Tibial nerve (tissue), 4 donors: ENCODE results near the gene NRXN3. TPM values are rescaled to one million over a fixed set of nuclear protein-coding genes. Genes with fewer than 3 reads are reported as not detected.

Source experiments
- DNase-seq, 2 donors: peaks; one replicate each; pipeline ENCODE4 v3.0.0-alpha.2; 2019; ENCODE audit warnings: low spot score in 2 of 2
- H3K27ac ChIP-seq, 4 donors: fragments of 200-600 bp; sonication (generic) in 3 of 4; one replicate each; pipeline ENCODE4 v1.5.1; 2017 to 2019; ENCODE audit warnings: mild to moderate bottlenecking in 1 of 4
- H3K27me3 ChIP-seq, 2 donors: fragments of 200-600 bp; sonication (generic) in 1 of 2; one replicate each; pipeline versions ENCODE4 v1.5.1 to v1.6.0; 2017 to 2019
- H3K36me3 ChIP-seq, 3 donors: fragments of 200-600 bp; sonication (generic); one replicate each; pipeline ENCODE4 v1.5.1; 2018 to 2019
- H3K4me1 ChIP-seq, 4 donors: fragments of 200-600 bp; sonication (generic) in 3 of 4; one replicate each; pipeline ENCODE4 v1.5.1; 2017 to 2019
- H3K4me3 ChIP-seq, 4 donors: fragments of 200-600 bp; sonication (generic) in 3 of 4; one replicate each; pipeline ENCODE4 v1.5.1; 2017 to 2019; ENCODE audit warnings: mild to moderate bottlenecking in 1 of 4, moderate library complexity in 1 of 4
- H3K9me3 ChIP-seq, 4 donors: fragments of 200-600 bp; sonication (generic) in 3 of 4; one replicate each; pipeline ENCODE4 v1.5.1; 2017 to 2019
- EP300 ChIP-seq, 2 donors: sonication (generic); formaldehyde crosslinking; IDR thresholded peaks; one replicate each; pipeline ENCODE4 v1.6.1; 2017; ENCODE audit warnings: antibody characterized with exemption in 2 of 2, mild to moderate bottlenecking in 1 of 2
- POLR2A ChIP-seq, 2 donors: fragments of 450-650 bp; IDR thresholded peaks; one replicate each; pipeline ENCODE4 v1.6.1; 2017; ENCODE audit warnings: antibody characterized with exemption in 2 of 2, mild to moderate bottlenecking in 2 of 2, moderate library complexity in 2 of 2
- WGBS, 2 donors: methylation state at CpG; one replicate each; pipeline ENCODE4 v1.1.5; 2018; 5-methylcytosine and 5-hydroxymethylcytosine counted together
- total RNA-seq, 4 donors: library from RNA; depleted of rRNA; stranded (reverse); fragments of >200 nt; gene quantifications; one replicate each; pipeline ENCODE4 v1.1.0, GENCODE V29; 2016
- TF ChIP-seq, protein P1 (sequence below), 5 experiments: fragments of 200-600 bp in 3 of 5; fragments of 450-650 bp in 2 of 5; sonication (generic) in 3 of 5; IDR thresholded peaks; one replicate each; pipeline ENCODE4 v1.5.1; 2016 to 2019; ENCODE audit warnings: antibody characterized with exemption in 5 of 5, mild to moderate bottlenecking in 3 of 5, moderate library complexity in 2 of 5

Gene NRXN3
- total RNA-seq, 4 donors from 2014 or later = 16.7 to 52.2 (median 19.7) TPM

DNA sequence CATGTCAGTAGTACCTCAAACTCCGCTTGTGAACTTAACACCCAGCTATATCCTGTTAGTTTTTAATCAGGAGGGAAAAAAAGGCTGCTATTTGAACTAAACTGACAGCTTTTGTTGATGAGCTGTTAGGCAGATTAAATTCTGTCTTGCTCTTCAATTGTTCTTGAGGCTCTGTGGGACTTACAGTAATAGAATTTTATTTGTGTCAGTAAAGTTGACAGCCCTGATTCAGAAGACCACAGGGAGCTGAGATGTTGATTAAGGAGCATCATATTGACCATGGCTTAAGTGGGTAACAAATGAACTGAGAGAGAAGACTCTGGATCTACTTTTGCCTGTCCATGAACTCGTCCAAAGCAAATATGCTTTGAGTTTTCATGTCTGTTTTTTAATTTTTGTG is 1418.2 kb downstream of the NRXN3 start:
- H3K4me3 ChIP-seq = no peak overlapping the region

DNA sequence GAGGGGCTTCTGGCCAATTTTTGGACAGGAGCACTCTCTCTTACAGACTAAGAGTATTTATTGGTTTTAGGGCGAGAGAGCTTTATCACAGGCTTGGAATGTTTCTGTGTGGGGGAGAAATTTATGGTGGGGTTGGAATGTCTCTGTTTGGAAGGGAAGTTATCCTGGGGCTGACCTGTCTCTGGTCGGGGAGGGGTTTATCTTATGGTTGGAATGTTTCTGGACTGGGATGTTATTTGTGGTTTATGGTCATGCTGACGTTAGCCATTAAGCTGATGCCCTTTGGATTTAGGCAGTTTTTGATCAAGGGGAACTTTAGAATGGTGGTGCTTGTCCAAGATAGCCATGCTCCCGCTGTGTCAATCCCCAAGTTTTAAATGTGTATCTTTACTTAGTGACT is 1426.4 kb downstream of the NRXN3 start:
- H3K4me1 ChIP-seq = peaks cover 0 to 7% (median 0%) of the 10 kb centered on the region in 4 donors
- no peaks in the 10 kb centered on the region for H3K27me3 ChIP-seq
- 72 to 78% methylated on average over 4 of the region's 4 CpGs for WGBS, 2 donors
- H3K9me3 ChIP-seq = no peaks in the 10 kb centered on the region
- TF ChIP-seq EP300 (IDR thresholded peaks at IDR 0.05) = no peak
- TF ChIP-seq, protein P1, sequence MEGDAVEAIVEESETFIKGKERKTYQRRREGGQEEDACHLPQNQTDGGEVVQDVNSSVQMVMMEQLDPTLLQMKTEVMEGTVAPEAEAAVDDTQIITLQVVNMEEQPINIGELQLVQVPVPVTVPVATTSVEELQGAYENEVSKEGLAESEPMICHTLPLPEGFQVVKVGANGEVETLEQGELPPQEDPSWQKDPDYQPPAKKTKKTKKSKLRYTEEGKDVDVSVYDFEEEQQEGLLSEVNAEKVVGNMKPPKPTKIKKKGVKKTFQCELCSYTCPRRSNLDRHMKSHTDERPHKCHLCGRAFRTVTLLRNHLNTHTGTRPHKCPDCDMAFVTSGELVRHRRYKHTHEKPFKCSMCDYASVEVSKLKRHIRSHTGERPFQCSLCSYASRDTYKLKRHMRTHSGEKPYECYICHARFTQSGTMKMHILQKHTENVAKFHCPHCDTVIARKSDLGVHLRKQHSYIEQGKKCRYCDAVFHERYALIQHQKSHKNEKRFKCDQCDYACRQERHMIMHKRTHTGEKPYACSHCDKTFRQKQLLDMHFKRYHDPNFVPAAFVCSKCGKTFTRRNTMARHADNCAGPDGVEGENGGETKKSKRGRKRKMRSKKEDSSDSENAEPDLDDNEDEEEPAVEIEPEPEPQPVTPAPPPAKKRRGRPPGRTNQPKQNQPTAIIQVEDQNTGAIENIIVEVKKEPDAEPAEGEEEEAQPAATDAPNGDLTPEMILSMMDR (IDR thresholded peaks at IDR 0.05) = no peak
- TF ChIP-seq POLR2A (IDR thresholded peaks at IDR 0.05) = no peak
- H3K4me3 ChIP-seq = no peak overlapping the region
- H3K36me3 ChIP-seq = no peaks in the 10 kb centered on the region
- no peak for DNase-seq
- H3K27ac ChIP-seq = no peak overlapping the region

More for the DNA sequence above, 1418.2 kb downstream of the NRXN3 start:
- no peak for TF ChIP-seq EP300 (IDR thresholded peaks at IDR 0.05)
- TF ChIP-seq POLR2A (IDR thresholded peaks at IDR 0.05) = no peak
- TF ChIP-seq, protein P1 (IDR thresholded peaks at IDR 0.05) = no peak
- Histone ChIP-seq H3K9me3 (no peaks in the 10 kb centered on the region), H3K27ac (peak overlapping the region in 1 of 4 donors; percentile 14), H3K36me3 (no peaks in the 10 kb centered on the region), H3K27me3 (no peaks in the 10 kb centered on the region), H3K4me1 (peaks cover 0 to 18% (median 0%) of the 10 kb centered on the region in 4 donors)
- WGBS, 2 donors = 76 to 86% methylated on average over 2 of the region's 2 CpGs
- DNase-seq = no peak

DNA sequence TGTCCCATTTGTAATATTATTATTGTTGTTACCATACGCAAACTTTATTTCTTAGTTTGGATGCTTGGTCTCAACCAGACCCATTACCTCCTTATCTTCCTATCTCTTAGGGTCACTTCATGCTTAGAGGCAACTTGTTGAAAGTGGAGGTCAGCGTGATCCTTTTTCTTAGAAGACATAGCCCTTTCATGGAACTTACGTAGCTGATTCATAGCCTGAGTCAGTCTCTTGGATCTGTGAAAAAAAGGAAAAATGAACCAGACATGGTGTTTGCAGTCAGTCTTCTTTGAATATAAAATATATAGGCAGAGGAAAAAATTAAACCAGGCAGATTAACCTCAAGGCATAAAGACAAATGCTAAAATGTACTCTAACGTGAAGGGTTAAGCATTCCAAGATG is 1427.4 kb downstream of the NRXN3 start:
- WGBS, 2 donors = 86 to 93% methylated on average over 4 of the region's 4 CpGs
- TF ChIP-seq, protein P1 (IDR thresholded peaks at IDR 0.05) = no peak
- TF ChIP-seq EP300 (IDR thresholded peaks at IDR 0.05) = no peak
- no peak for TF ChIP-seq POLR2A (IDR thresholded peaks at IDR 0.05)
- no peak for DNase-seq

DNA sequence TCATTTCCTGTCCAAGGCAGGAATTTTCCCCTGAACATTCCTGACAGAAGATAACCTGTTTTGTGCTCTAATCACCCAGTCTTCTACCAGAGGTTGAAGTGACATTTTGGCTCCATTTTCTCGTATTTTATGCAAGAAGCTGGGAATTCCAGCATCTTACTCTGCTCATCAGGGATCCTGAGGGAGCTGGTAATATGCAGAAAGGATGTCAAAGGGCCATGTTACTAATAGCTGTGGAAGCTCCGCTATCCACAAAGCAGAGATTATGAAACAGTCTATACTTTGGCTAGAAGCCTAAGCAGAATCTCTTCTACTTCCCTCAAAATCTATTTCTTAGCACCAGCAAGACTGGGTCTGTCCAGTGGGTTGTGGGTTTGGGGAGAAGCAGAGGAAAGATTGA is 1428.2 kb downstream of the NRXN3 start:
- no peak for TF ChIP-seq POLR2A (IDR thresholded peaks at IDR 0.05)
- TF ChIP-seq EP300 (IDR thresholded peaks at IDR 0.05) = no peak
- TF ChIP-seq, protein P1 (IDR thresholded peaks at IDR 0.05) = no peak
- DNase-seq = no peak
- Histone ChIP-seq H3K27me3 (no peaks in the 10 kb centered on the region), H3K9me3 (no peaks in the 10 kb centered on the region), H3K36me3 (no peaks in the 10 kb centered on the region), H3K4me1 (peaks cover 0 to 7% (median 0%) of the 10 kb centered on the region in 4 donors), H3K27ac (no peak overlapping the region), H3K4me3 (no peak overlapping the region)
- 23 to 48% methylated on average over 2 of the region's 2 CpGs for WGBS, 2 donors

More for the DNA sequence above, 1427.4 kb downstream of the NRXN3 start:
- Histone ChIP-seq H3K36me3 (no peaks in the 10 kb centered on the region), H3K27me3 (no peaks in the 10 kb centered on the region), H3K27ac (no peak overlapping the region), H3K9me3 (no peaks in the 10 kb centered on the region), H3K4me1 (peaks cover 0 to 7% (median 0%) of the 10 kb centered on the region in 4 donors), H3K4me3 (no peak overlapping the region)

DNA sequence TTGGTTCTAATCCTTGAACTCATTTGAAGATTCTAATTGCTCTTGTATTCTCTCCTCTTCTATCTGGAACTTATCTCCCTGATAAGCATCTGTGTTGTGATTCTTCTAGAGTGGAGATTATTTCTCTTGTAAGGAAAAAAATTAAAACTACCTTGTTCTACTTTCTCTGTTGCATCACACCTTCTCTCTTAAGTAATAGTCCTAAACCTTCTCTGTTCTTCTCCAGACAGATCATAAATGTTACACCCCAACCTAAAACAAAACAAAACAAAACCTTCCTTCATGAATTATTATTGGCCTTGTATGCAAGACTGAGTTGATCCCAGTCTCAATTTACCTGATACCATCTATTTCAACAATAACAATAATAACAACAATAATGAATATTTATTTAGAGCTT is 1429.1 kb downstream of the NRXN3 start:
- Histone ChIP-seq H3K36me3 (no peaks in the 10 kb centered on the region), H3K27ac (no peak overlapping the region), H3K4me1 (peaks cover 0 to 7% (median 0%) of the 10 kb centered on the region in 4 donors), H3K27me3 (no peaks in the 10 kb centered on the region), H3K4me3 (no peak overlapping the region), H3K9me3 (no peaks in the 10 kb centered on the region)
- TF ChIP-seq EP300 (IDR thresholded peaks at IDR 0.05) = no peak
- no peak for TF ChIP-seq POLR2A (IDR thresholded peaks at IDR 0.05)
- TF ChIP-seq, protein P1 (IDR thresholded peaks at IDR 0.05) = no peak
- no peak for DNase-seq
